HepG2 (cell line): Measurements from ENCODE around the gene ST14. TPM values are rescaled to one million over a fixed set of nuclear protein-coding genes. Genes with fewer than 3 reads are reported as not detected.

ENCODE experiments used
- NR2F2 ChIP-seq: IDR thresholded peaks from 2 replicates; pipeline ENCODE4 v1.6.1; 2012; ENCODE audit warnings: low read depth, inconsistent platforms, borderline replicate concordance
- RBFOX2 ChIP-seq: fragments of 200-400 bp; formaldehyde crosslinking; IDR thresholded peaks from 2 replicates; pipeline ENCODE4 v1.6.1; 2017; ENCODE audit warnings: low read depth, mild to moderate bottlenecking, low read length
- REPIN1 ChIP-seq: sonication (generic); formaldehyde crosslinking; IDR thresholded peaks from 2 replicates; pipeline ENCODE4 v1.8.0; 2022; ENCODE audit warnings: missing genetic modification reagents, low read depth, mild to moderate bottlenecking, borderline replicate concordance
- RFX5 ChIP-seq: IDR thresholded peaks from 2 replicates; pipeline ENCODE4 v1.6.1; 2011; ENCODE audit warnings: low read depth, low read length, improper control_type of control experiment
- ZNF253 ChIP-seq: sonication (generic); formaldehyde crosslinking; IDR thresholded peaks from 2 replicates; pipeline ENCODE4 v1.8.0; 2022; ENCODE audit warnings: mild to moderate bottlenecking, missing genetic modification reagents, borderline replicate concordance
- polyA plus RNA-seq, 8 experiments: library from polyadenylated mRNA; depleted of rRNA in 3 of 8; stranded (reverse) in 7 of 8; unstranded in 1 of 8; fragments of >200 nt; fragmentation: Illumina TruSeq in 4 of 8; extraction: Trizol in 4 of 8; gene quantifications; 2 replicates each; pipeline versions ENCODE4 v1.2.1 to v1.2.3, GENCODE V29; 2011 to 2016; ENCODE audit warnings: low read depth in 4 of 8, missing spikeins in 1 of 8, mixed read lengths in 1 of 8; ENCODE audit not compliant: insufficient read depth in 1 of 8
- total RNA-seq, 5 experiments: library from RNA; depleted of rRNA; stranded (reverse); fragments of >200 nt; fragmentation: Illumina TruSeq; extraction: Trizol; gene quantifications; 2 replicates each; pipeline ENCODE4 v1.2.3, GENCODE V29; 2016; ENCODE audit warnings: low read depth in 1 of 5
- TF ChIP-seq, protein P1 (sequence below): sonication (generic); formaldehyde crosslinking; IDR thresholded peaks from 2 replicates; pipeline ENCODE4 v1.4.0; 2020; ENCODE audit warnings: missing genetic modification reagents
- TF ChIP-seq, protein P2 (sequence below), 2 experiments: sonication (generic) in 1 of 2; formaldehyde crosslinking in 1 of 2; IDR thresholded peaks; 2 replicates each; pipeline versions ENCODE4 v1.6.1 to v1.9.0; 2014 to 2022; ENCODE audit warnings: antibody characterized with exemption in 1 of 2, borderline replicate concordance in 1 of 2, inconsistent platforms in 1 of 2, low read depth in 1 of 2, missing genetic modification reagents in 1 of 2

The ST14 gene
- total and polyA plus RNA-seq, 2 of the 13 experiments (the other 11 are each of a cell fraction or from before 2014, with no cell fraction given), result 0.88 to 1.4 TPM

DNA sequence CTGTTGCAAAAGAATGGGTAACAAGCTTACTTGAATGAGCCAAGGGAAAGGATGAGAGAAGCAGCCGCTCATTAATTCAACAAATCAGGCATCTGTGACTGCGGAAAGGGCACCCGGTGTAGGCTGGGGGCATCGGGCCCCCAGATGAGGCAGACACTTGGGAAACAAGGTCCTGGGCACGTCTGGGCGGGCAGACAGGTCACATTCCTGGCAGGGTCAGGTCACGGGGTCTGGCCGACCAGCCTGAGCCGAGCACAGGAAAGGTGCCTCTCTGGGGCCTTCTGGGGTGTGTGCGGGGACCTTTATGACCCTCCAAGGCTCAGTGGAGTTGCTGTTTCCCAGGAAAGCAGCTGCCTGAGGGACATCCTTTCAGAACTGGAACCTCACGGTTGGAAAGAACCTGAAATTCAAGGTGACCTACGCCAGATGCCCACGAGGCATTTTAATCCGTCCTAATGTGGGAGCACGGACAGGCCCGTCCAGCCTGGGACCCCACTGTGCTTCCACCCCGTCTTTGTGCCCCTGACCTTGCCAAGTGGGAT lies 57.1 kb downstream of the ST14 start (continued):
- TF ChIP-seq RBFOX2 (no peak), RFX5 (no peak), ZNF253 (no peak), NR2F2 (0 out of 2 replicates have a peak, but pooled peaks have one; percentile 39), REPIN1 (CRISPR knock-in tag) (no peak)
- TF ChIP-seq, protein P1, sequence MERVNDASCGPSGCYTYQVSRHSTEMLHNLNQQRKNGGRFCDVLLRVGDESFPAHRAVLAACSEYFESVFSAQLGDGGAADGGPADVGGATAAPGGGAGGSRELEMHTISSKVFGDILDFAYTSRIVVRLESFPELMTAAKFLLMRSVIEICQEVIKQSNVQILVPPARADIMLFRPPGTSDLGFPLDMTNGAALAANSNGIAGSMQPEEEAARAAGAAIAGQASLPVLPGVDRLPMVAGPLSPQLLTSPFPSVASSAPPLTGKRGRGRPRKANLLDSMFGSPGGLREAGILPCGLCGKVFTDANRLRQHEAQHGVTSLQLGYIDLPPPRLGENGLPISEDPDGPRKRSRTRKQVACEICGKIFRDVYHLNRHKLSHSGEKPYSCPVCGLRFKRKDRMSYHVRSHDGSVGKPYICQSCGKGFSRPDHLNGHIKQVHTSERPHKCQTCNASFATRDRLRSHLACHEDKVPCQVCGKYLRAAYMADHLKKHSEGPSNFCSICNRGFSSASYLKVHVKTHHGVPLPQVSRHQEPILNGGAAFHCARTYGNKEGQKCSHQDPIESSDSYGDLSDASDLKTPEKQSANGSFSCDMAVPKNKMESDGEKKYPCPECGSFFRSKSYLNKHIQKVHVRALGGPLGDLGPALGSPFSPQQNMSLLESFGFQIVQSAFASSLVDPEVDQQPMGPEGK (CRISPR knock-in tag), result peak; percentile 24; the same call in 1 of the 2 replicates
- TF ChIP-seq, protein P2, sequence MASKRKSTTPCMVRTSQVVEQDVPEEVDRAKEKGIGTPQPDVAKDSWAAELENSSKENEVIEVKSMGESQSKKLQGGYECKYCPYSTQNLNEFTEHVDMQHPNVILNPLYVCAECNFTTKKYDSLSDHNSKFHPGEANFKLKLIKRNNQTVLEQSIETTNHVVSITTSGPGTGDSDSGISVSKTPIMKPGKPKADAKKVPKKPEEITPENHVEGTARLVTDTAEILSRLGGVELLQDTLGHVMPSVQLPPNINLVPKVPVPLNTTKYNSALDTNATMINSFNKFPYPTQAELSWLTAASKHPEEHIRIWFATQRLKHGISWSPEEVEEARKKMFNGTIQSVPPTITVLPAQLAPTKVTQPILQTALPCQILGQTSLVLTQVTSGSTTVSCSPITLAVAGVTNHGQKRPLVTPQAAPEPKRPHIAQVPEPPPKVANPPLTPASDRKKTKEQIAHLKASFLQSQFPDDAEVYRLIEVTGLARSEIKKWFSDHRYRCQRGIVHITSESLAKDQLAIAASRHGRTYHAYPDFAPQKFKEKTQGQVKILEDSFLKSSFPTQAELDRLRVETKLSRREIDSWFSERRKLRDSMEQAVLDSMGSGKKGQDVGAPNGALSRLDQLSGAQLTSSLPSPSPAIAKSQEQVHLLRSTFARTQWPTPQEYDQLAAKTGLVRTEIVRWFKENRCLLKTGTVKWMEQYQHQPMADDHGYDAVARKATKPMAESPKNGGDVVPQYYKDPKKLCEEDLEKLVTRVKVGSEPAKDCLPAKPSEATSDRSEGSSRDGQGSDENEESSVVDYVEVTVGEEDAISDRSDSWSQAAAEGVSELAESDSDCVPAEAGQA (IDR thresholded peaks at IDR 0.05; ENCODE audit: low read depth), result no peak
- TF ChIP-seq, protein P2 (CRISPR knock-in tag; IDR thresholded peaks at IDR 0.05; ENCODE audit: borderline replicate concordance), result no peak
